HCT116 (cell line): ENCODE results near the gene FFAR3. TPM values are rescaled to one million over a fixed set of nuclear protein-coding genes. Genes with fewer than 3 reads are reported as not detected.

ENCODE experiments used
- ATAC-seq: fragments of 200-7000 bp; cut with Tn5 transposase; 2 replicates; pipeline ENCODE4 v1.9.1; 2020; ENCODE audit warnings: mild to moderate bottlenecking, moderate library complexity
- BruUV-seq: library from RNA; stranded (reverse); fragments of 400-500 nt; replicated peaks from 2 replicates; lab custom pipeline; 2021; lab: Mats Ljungman, UMichigan
- CTCF ChIA-PET: fragments of 300-600 bp; sonication (Branson Sonifier 250); formaldehyde crosslinking; loops from one replicate; lab custom pipeline; 2021; ENCODE audit warnings: antibody characterized with exemption; lab: Charles Lee
- POLR2A ChIA-PET: fragments of 300-600, 350-600 bp; sonication (Branson Sonifier 250); formaldehyde crosslinking; loops from one replicate; lab custom pipeline; 2021; ENCODE audit warnings: antibody characterized with exemption; lab: Charles Lee
- RAD21 ChIA-PET, 2 experiments: fragments of 300-600 bp; sonication (Branson Sonifier 250); formaldehyde crosslinking; loops; one replicate each; lab custom pipeline; 2023; ENCODE audit warnings: low total read pairs in 2 of 2; ENCODE audit not compliant: uncharacterized antibody in 2 of 2, unreplicated experiment in 2 of 2, low non-redundant PET in 1 of 2; lab: Charles Lee
- DNase-seq: peaks from one replicate; pipeline ENCODE4 v3.0.0-alpha.2; 2010; ENCODE audit warnings: low read depth, low spot score
- H2AFZ ChIP-seq: fragments of 200-600 bp; shearing (Covaris generic), sonication (generic); 2 replicates; pipeline ENCODE4 v1.6.1; 2017; ENCODE audit warnings: low read depth, mixed run types, mixed read lengths, antibody characterized with exemption, low read length; ENCODE audit not compliant: poor library complexity, severe bottlenecking
- H3K27ac ChIP-seq: 2 replicates; pipeline ENCODE4 v1.5.1; 2012; ENCODE audit warnings: low read depth, low read length
- H3K27me3 ChIP-seq: fragments of 200-600 bp; sonication (generic); 2 replicates; pipeline ENCODE4 v1.6.1; 2016; ENCODE audit warnings: mixed run types, low read length, mixed read lengths; ENCODE audit not compliant: insufficient read depth
- H3K36me3 ChIP-seq, 2 experiments: fragments of 200-500 bp in 1 of 2; fragments of 200-600 bp in 1 of 2; sonication (Bioruptor generic) in 1 of 2; sonication (generic) in 1 of 2; 2 replicates each; pipeline versions ENCODE4 v1.5.1 to v1.6.1; 2014 to 2016; ENCODE audit warnings: low read length in 2 of 2, inconsistent platforms in 1 of 2, mixed read lengths in 1 of 2, mixed run types in 1 of 2; ENCODE audit not compliant: insufficient read depth in 2 of 2, control insufficient read depth in 1 of 2
- H3K4me1 ChIP-seq, 2 experiments: fragments of 200-600 bp in 1 of 2; sonication (generic) in 1 of 2; 2 replicates each; pipeline versions ENCODE4 v1.5.1 to v1.6.1; 2012 to 2017; ENCODE audit warnings: low read length in 2 of 2, inconsistent platforms in 1 of 2, mild to moderate bottlenecking in 1 of 2, mixed read lengths in 1 of 2, mixed run types in 1 of 2, moderate library complexity in 1 of 2; ENCODE audit not compliant: insufficient read depth in 2 of 2, control insufficient read depth in 1 of 2
- H3K4me2 ChIP-seq: fragments of 200-600 bp; sonication (generic); 2 replicates; pipeline ENCODE4 v1.6.1; 2017; ENCODE audit warnings: mixed run types, low read length, mixed read lengths
- H3K4me3 ChIP-seq, 2 experiments: fragments of 200-600 bp in 1 of 2; sonication (generic) in 1 of 2; replicated peaks in 1 of 2; 2 replicates each; pipeline ENCODE4 v1.5.1; 2011 to 2016; ENCODE audit warnings: low read length in 2 of 2, control low read depth in 1 of 2, low read depth in 1 of 2, mild to moderate bottlenecking in 1 of 2, mixed read lengths in 1 of 2, mixed run types in 1 of 2
- H3K79me2 ChIP-seq: fragments of 200-600 bp; sonication (generic); 2 replicates; pipeline ENCODE4 v1.6.1; 2017; ENCODE audit warnings: mild to moderate bottlenecking, mixed run types, low read length, moderate library complexity, mixed read lengths; ENCODE audit not compliant: insufficient read depth
- H3K9ac ChIP-seq: fragments of 200-600 bp; sonication (generic); 2 replicates; pipeline ENCODE4 v1.6.1; 2016; ENCODE audit warnings: low read length, mixed read lengths
- H3K9me2 ChIP-seq: fragments of 200-600 bp; sonication (generic), shearing (Covaris generic); 2 replicates; pipeline ENCODE4 v1.6.1; 2017; ENCODE audit warnings: mixed run types, mild to moderate bottlenecking, moderate library complexity; ENCODE audit not compliant: insufficient read depth
- H3K9me3 ChIP-seq, 2 experiments: fragments of 200-500 bp in 1 of 2; fragments of 200-600 bp in 1 of 2; sonication (Bioruptor generic) in 1 of 2; sonication (generic) in 1 of 2; 2 replicates each; pipeline ENCODE4 v1.6.1; 2014 to 2017; ENCODE audit warnings: low read length in 2 of 2, mixed read lengths in 2 of 2, inconsistent platforms in 1 of 2, low read depth in 1 of 2, mild to moderate bottlenecking in 1 of 2, mixed run types in 1 of 2, moderate library complexity in 1 of 2; ENCODE audit not compliant: control insufficient read depth in 1 of 2, insufficient read depth in 1 of 2
- H4K20me1 ChIP-seq: fragments of 200-600 bp; sonication (generic), shearing (Covaris generic); 2 replicates; pipeline ENCODE4 v1.6.1; 2017; ENCODE audit warnings: mixed run types, mild to moderate bottlenecking, moderate library complexity; ENCODE audit not compliant: insufficient read depth
- CEBPB ChIP-seq: IDR thresholded peaks from 2 replicates; pipeline ENCODE4 v1.6.1; 2012; ENCODE audit warnings: low read depth
- EZH2 ChIP-seq: fragments of 200-600 bp; sonication (generic); IDR thresholded peaks from 2 replicates; pipeline ENCODE4 v1.6.1; 2017; ENCODE audit warnings: antibody characterized with exemption, mixed run types
- FOSL1 ChIP-seq: IDR thresholded peaks from 2 replicates; pipeline ENCODE4 v1.6.1; 2012; ENCODE audit warnings: low read depth
- JUND ChIP-seq: IDR thresholded peaks from 2 replicates; pipeline ENCODE4 v1.6.1; 2012
- POLR2A ChIP-seq: IDR thresholded peaks from 2 replicates; pipeline ENCODE4 v1.7.0; 2011; ENCODE audit warnings: borderline replicate concordance; ENCODE audit not compliant: insufficient read depth, insufficient read length; ENCODE audit errors: extremely low read depth
- POLR2AphosphoS5 ChIP-seq: IDR thresholded peaks from 2 replicates; pipeline ENCODE4 v1.6.1; 2011; ENCODE audit warnings: mild to moderate bottlenecking, low read depth, low read length, moderate library complexity
- RAD21 ChIP-seq: IDR thresholded peaks from 2 replicates; pipeline ENCODE4 v1.6.1; 2012; ENCODE audit warnings: low read depth, mild to moderate bottlenecking
- SIN3A ChIP-seq: IDR thresholded peaks from 2 replicates; pipeline ENCODE4 v1.6.1; 2012; ENCODE audit warnings: low read depth
- SP1 ChIP-seq: IDR thresholded peaks from 2 replicates; pipeline ENCODE4 v1.6.1; 2012; ENCODE audit warnings: low read depth
- SRF ChIP-seq: IDR thresholded peaks from 2 replicates; pipeline ENCODE4 v1.6.1; 2012; ENCODE audit warnings: low read depth
- YY1 ChIP-seq: IDR thresholded peaks from 2 replicates; pipeline ENCODE4 v1.6.1; 2011; ENCODE audit warnings: low read length, low read depth, moderate library complexity, mild to moderate bottlenecking; ENCODE audit not compliant: insufficient replicate concordance; ENCODE audit errors: extremely low read depth
- ZFX ChIP-seq: fragments of 450-650 bp; IDR thresholded peaks from 2 replicates; pipeline ENCODE4 v1.6.1; 2017
- ZNF274 ChIP-seq: fragments of 200-500 bp; sonication (Bioruptor generic); IDR thresholded peaks from 2 replicates; pipeline ENCODE4 v1.6.1; 2014; ENCODE audit warnings: mild to moderate bottlenecking, low read depth, low read length, inconsistent platforms
- intact Hi-C: fragments of 100-400 bp; cut with micrococcal nuclease; formaldehyde crosslinking; loops from 2 replicates; pipeline ENCODE4 v1.10.0; 2022
- total RNA-seq: library from RNA; stranded (reverse); gene quantifications from one replicate; pipeline ENCODE4 v1.2.1, GENCODE V29; 2021; ENCODE audit not compliant: unreplicated experiment
- TF ChIP-seq, protein P1 (sequence below): IDR thresholded peaks from 2 replicates; pipeline ENCODE4 v1.6.1; 2011; ENCODE audit warnings: mild to moderate bottlenecking, low read length, moderate library complexity; ENCODE audit not compliant: insufficient replicate concordance; ENCODE audit errors: extremely low read depth
- TF ChIP-seq, protein P2 (sequence below), 3 experiments: fragments of 200-600 bp in 1 of 3; sonication (generic) in 1 of 3; IDR thresholded peaks in 2 of 3; conservative IDR thresholded peaks in 1 of 3; 2 replicates each; pipeline ENCODE4 v1.5.1; 2012 to 2017; ENCODE audit warnings: low read depth in 2 of 3, low read length in 2 of 3, antibody characterized with exemption in 1 of 3, borderline replicate concordance in 1 of 3, control low read depth in 1 of 3, mild to moderate bottlenecking in 1 of 3, mixed read lengths in 1 of 3, mixed run types in 1 of 3, moderate library complexity in 1 of 3; ENCODE audit not compliant: insufficient read depth in 1 of 3
- TF ChIP-seq, protein P3 (sequence below): IDR thresholded peaks from 2 replicates; pipeline ENCODE4 v1.6.1; 2012
- TF ChIP-seq, protein P4 (sequence below): IDR thresholded peaks from 2 replicates; pipeline ENCODE4 v1.6.1; 2012
- TF ChIP-seq, protein P5 (sequence below): IDR thresholded peaks from 2 replicates; pipeline ENCODE4 v1.6.1; 2012; ENCODE audit warnings: low read depth

FFAR3 gene
- total RNA-seq, 1 experiment from 2014 or later = not detected

DNA sequence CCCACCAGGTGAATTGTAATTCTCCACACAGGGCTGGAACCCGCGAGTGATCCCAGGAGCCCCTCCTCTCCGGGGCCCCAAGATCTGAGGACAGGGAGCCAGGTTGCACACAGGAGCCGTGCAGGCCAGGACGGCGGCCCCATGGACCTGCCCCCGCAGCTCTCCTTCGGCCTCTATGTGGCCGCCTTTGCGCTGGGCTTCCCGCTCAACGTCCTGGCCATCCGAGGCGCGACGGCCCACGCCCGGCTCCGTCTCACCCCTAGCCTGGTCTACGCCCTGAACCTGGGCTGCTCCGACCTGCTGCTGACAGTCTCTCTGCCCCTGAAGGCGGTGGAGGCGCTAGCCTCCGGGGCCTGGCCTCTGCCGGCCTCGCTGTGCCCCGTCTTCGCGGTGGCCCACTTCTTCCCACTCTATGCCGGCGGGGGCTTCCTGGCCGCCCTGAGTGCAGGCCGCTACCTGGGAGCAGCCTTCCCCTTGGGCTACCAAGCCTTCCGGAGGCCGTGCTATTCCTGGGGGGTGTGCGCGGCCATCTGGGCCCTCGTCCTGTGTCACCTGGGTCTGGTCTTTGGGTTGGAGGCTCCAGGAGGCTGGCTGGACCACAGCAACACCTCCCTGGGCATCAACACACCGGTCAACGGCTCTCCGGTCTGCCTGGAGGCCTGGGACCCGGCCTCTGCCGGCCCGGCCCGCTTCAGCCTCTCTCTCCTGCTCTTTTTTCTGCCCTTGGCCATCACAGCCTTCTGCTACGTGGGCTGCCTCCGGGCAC lies 6.7 kb upstream of the FFAR3 start:
- H3K4me1 ChIP-seq = peaks cover 0 to 7% of the 10 kb centered on the region in 2 experiments; a peak in 1 of 4 replicates
- no peak overlapping the region for H2AFZ ChIP-seq
- TF ChIP-seq SRF (no peak), RAD21 (no peak), YY1 (no peak), POLR2A (no peak), CEBPB (no peak), SIN3A (no peak), EZH2 (no peak), SP1 (no peak), FOSL1 (no peak), JUND (no peak), ZFX (no peak), POLR2AphosphoS5 (no peak), ZNF274 (no peak)
- TF ChIP-seq, protein P1, sequence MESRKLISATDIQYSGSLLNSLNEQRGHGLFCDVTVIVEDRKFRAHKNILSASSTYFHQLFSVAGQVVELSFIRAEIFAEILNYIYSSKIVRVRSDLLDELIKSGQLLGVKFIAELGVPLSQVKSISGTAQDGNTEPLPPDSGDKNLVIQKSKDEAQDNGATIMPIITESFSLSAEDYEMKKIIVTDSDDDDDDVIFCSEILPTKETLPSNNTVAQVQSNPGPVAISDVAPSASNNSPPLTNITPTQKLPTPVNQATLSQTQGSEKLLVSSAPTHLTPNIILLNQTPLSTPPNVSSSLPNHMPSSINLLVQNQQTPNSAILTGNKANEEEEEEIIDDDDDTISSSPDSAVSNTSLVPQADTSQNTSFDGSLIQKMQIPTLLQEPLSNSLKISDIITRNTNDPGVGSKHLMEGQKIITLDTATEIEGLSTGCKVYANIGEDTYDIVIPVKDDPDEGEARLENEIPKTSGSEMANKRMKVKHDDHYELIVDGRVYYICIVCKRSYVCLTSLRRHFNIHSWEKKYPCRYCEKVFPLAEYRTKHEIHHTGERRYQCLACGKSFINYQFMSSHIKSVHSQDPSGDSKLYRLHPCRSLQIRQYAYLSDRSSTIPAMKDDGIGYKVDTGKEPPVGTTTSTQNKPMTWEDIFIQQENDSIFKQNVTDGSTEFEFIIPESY = no peak
- TF ChIP-seq, protein P2, sequence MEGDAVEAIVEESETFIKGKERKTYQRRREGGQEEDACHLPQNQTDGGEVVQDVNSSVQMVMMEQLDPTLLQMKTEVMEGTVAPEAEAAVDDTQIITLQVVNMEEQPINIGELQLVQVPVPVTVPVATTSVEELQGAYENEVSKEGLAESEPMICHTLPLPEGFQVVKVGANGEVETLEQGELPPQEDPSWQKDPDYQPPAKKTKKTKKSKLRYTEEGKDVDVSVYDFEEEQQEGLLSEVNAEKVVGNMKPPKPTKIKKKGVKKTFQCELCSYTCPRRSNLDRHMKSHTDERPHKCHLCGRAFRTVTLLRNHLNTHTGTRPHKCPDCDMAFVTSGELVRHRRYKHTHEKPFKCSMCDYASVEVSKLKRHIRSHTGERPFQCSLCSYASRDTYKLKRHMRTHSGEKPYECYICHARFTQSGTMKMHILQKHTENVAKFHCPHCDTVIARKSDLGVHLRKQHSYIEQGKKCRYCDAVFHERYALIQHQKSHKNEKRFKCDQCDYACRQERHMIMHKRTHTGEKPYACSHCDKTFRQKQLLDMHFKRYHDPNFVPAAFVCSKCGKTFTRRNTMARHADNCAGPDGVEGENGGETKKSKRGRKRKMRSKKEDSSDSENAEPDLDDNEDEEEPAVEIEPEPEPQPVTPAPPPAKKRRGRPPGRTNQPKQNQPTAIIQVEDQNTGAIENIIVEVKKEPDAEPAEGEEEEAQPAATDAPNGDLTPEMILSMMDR (IDR thresholded peaks at IDR 0.05 in 2 of 3, conservative IDR thresholded peaks at IDR 0.05 in 1 of 3; ENCODE audit: borderline replicate concordance in 1 of 3, insufficient read depth in 1 of 3, low read depth in 2 of 3, low read length in 2 of 3) = no peak
- TF ChIP-seq, protein P3, sequence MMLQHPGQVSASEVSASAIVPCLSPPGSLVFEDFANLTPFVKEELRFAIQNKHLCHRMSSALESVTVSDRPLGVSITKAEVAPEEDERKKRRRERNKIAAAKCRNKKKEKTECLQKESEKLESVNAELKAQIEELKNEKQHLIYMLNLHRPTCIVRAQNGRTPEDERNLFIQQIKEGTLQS = no peak
- TF ChIP-seq, protein P4, sequence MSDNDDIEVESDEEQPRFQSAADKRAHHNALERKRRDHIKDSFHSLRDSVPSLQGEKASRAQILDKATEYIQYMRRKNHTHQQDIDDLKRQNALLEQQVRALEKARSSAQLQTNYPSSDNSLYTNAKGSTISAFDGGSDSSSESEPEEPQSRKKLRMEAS = no peak
- TF ChIP-seq, protein P5, sequence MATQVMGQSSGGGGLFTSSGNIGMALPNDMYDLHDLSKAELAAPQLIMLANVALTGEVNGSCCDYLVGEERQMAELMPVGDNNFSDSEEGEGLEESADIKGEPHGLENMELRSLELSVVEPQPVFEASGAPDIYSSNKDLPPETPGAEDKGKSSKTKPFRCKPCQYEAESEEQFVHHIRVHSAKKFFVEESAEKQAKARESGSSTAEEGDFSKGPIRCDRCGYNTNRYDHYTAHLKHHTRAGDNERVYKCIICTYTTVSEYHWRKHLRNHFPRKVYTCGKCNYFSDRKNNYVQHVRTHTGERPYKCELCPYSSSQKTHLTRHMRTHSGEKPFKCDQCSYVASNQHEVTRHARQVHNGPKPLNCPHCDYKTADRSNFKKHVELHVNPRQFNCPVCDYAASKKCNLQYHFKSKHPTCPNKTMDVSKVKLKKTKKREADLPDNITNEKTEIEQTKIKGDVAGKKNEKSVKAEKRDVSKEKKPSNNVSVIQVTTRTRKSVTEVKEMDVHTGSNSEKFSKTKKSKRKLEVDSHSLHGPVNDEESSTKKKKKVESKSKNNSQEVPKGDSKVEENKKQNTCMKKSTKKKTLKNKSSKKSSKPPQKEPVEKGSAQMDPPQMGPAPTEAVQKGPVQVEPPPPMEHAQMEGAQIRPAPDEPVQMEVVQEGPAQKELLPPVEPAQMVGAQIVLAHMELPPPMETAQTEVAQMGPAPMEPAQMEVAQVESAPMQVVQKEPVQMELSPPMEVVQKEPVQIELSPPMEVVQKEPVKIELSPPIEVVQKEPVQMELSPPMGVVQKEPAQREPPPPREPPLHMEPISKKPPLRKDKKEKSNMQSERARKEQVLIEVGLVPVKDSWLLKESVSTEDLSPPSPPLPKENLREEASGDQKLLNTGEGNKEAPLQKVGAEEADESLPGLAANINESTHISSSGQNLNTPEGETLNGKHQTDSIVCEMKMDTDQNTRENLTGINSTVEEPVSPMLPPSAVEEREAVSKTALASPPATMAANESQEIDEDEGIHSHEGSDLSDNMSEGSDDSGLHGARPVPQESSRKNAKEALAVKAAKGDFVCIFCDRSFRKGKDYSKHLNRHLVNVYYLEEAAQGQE = no peak
- TF ChIP-seq, all 23 proteins: peak for 0
- Histone ChIP-seq H3K9me3 (no peaks in the 10 kb centered on the region), H3K9me2 (no peaks in the 10 kb centered on the region), H3K4me3 (no peak overlapping the region), H3K9ac (no peak overlapping the region), H3K27me3 (no peaks in the 10 kb centered on the region), H3K79me2 (no peaks in the 10 kb centered on the region), H3K36me3 (no peaks in the 10 kb centered on the region), H3K27ac (no peak overlapping the region), H4K20me1 (no peaks in the 10 kb centered on the region), H3K4me2 (no peak overlapping the region)
- CTCF ChIA-PET = no interaction called here
- no TSS peak for BruUV-seq
- no peak for ATAC-seq
- DNase-seq = no peak
- POLR2A ChIA-PET = no interaction called here
- RAD21 ChIA-PET = interaction anchor here in 1 of 2 experiments (0.7 kb wide), 1 partner anchor 159 kb away, joined by 3 read pairs; no protein-coding TSS in a partner anchor
- intact Hi-C loops = loop anchor here (1.0 to 10.0 kb wide), 2 partner anchors 117 to 363 kb away; partner anchors contain the start of gene KMT2B
